Kidney epithelial cell (primary cell): Measurements from ENCODE around the gene CC2D1A. TPM values are rescaled to one million over a fixed set of nuclear protein-coding genes. Genes with fewer than 3 reads are reported as not detected.

Source experiments
- DNase-seq: peaks from one replicate; pipeline ENCODE4 v3.0.0-alpha.2; 2010; ENCODE audit warnings: low read depth
- H3K27me3 ChIP-seq: 2 replicates; pipeline ENCODE4 v1.6.0; 2011; ENCODE audit warnings: low read length; ENCODE audit not compliant: control insufficient read depth, insufficient read depth
- H3K36me3 ChIP-seq: 2 replicates; pipeline ENCODE4 v1.5.1; 2011; ENCODE audit warnings: low read length; ENCODE audit not compliant: control insufficient read depth, insufficient read depth
- H3K4me3 ChIP-seq: 2 replicates; pipeline ENCODE4 v1.5.1; 2011; ENCODE audit warnings: low read depth, mild to moderate bottlenecking, control low read depth, low read length
- total RNA-seq: library from RNA; depleted of rRNA; stranded (reverse); fragments of >200 nt; gene quantifications from 2 replicates; pipeline ENCODE4 v1.2.3, GENCODE V29; 2015
- TF ChIP-seq, protein P1 (sequence below): IDR thresholded peaks from 2 replicates; pipeline ENCODE4 v1.5.1; 2011; ENCODE audit warnings: mild to moderate bottlenecking, moderate library complexity, low read length, control low read depth, inconsistent platforms; ENCODE audit not compliant: insufficient read depth, poor library complexity, severe bottlenecking

CC2D1A gene
- total RNA-seq, 1 donor from 2014 or later: 26.5 TPM

GRCh38 chr19:13977803-13978202 lies 71.8 kb downstream of the CC2D1A start:
- no peak for DNase-seq
- no peaks in the 10 kb centered on the region for H3K27me3 ChIP-seq
- no peaks in the 10 kb centered on the region for H3K36me3 ChIP-seq
- TF ChIP-seq, protein P1, sequence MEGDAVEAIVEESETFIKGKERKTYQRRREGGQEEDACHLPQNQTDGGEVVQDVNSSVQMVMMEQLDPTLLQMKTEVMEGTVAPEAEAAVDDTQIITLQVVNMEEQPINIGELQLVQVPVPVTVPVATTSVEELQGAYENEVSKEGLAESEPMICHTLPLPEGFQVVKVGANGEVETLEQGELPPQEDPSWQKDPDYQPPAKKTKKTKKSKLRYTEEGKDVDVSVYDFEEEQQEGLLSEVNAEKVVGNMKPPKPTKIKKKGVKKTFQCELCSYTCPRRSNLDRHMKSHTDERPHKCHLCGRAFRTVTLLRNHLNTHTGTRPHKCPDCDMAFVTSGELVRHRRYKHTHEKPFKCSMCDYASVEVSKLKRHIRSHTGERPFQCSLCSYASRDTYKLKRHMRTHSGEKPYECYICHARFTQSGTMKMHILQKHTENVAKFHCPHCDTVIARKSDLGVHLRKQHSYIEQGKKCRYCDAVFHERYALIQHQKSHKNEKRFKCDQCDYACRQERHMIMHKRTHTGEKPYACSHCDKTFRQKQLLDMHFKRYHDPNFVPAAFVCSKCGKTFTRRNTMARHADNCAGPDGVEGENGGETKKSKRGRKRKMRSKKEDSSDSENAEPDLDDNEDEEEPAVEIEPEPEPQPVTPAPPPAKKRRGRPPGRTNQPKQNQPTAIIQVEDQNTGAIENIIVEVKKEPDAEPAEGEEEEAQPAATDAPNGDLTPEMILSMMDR: no peak
- H3K4me3 ChIP-seq: no peak overlapping the region

- H3K27me3 ChIP-seq: no peaks in the 10 kb centered on the region
- TF ChIP-seq, protein P1: no peak
- peak overlapping the region; percentile 18 for H3K4me3 ChIP-seq
- DNase-seq: no peak
- no peaks in the 10 kb centered on the region for H3K36me3 ChIP-seq
These were observed 72.6 kb downstream of the CC2D1A start for GRCh38 chr19:13978351-13979243.

GRCh38 chr19:13979244-13979615 lies 73.2 kb downstream of the CC2D1A start:
- TF ChIP-seq, protein P1: no peak

GRCh38 chr19:13979686-13980085 lies 73.7 kb downstream of the CC2D1A start:
- no peak for DNase-seq
- Histone ChIP-seq H3K36me3 (no peaks in the 10 kb centered on the region), H3K4me3 (no peak overlapping the region), H3K27me3 (no peaks in the 10 kb centered on the region)
- TF ChIP-seq, protein P1: no peak

More at GRCh38 chr19:13979244-13979615, 73.2 kb downstream of the CC2D1A start:
- Histone ChIP-seq H3K27me3 (no peaks in the 10 kb centered on the region), H3K4me3 (peak overlapping the region; percentile 6), H3K36me3 (no peaks in the 10 kb centered on the region)
- no peak for DNase-seq

GRCh38 chr19:13980340-13980739 lies 74.3 kb downstream of the CC2D1A start:
- Histone ChIP-seq H3K27me3 (no peaks in the 10 kb centered on the region), H3K36me3 (no peaks in the 10 kb centered on the region), H3K4me3 (no peak overlapping the region)
- TF ChIP-seq, protein P1: no peak
- no peak for DNase-seq

Other genes with a start within 250 kb of the CC2D1A start
- gene MRI1, start 141.7 kb upstream of the CC2D1A start, total RNA-seq: 25.9 and 32.6 TPM in 2 replicates
- gene C19orf53, start 131.7 kb upstream of the CC2D1A start, total RNA-seq: 196 and 203 TPM in 2 replicates
- gene ZSWIM4, start 110.8 kb upstream of the CC2D1A start, total RNA-seq: 25.7 and 25.9 TPM in 2 replicates
- 0.68 TPM in 1 of 2 replicates, not detected in the other for gene NANOS3, start 29.1 kb upstream of the CC2D1A start, total RNA-seq
- 1.7 and 2.5 TPM in 2 replicates for gene BRME1, start 84 bp upstream of the CC2D1A start, total RNA-seq
- gene PODNL1, start 32.2 kb downstream of the CC2D1A start, total RNA-seq: not detected in 2 replicates
- gene DCAF15, start 46.3 kb downstream of the CC2D1A start, total RNA-seq: 23.7 and 37.2 TPM in 2 replicates
- 6.8 and 7.0 TPM in 2 replicates for gene RFX1, start 100.1 kb downstream of the CC2D1A start, total RNA-seq
- not detected in 2 replicates for gene RLN3, start 121.9 kb downstream of the CC2D1A start, total RNA-seq
- gene IL27RA, start 125.6 kb downstream of the CC2D1A start, total RNA-seq: 4.1 and 7.5 TPM in 2 replicates
- not detected in 2 replicates for gene PALM3, start 155.9 kb downstream of the CC2D1A start, total RNA-seq
- gene MISP3, start 166.6 kb downstream of the CC2D1A start, total RNA-seq: 0.68 and 1.5 TPM in 2 replicates
- not detected in 2 replicates for gene C19orf67, start 179.6 kb downstream of the CC2D1A start, total RNA-seq
- gene SAMD1, start 184.6 kb downstream of the CC2D1A start, total RNA-seq: 21.8 and 42.0 TPM in 2 replicates
- gene PRKACA, start 211.6 kb downstream of the CC2D1A start, total RNA-seq: 37.3 and 44.5 TPM in 2 replicates
- gene ASF1B, start 230.4 kb downstream of the CC2D1A start, total RNA-seq: 4.4 and 5.7 TPM in 2 replicates